GM11168 (cell line): ENCODE results near the gene ZNF701.
"Not testable (repeated sequence)": the region's sequence is repeated elsewhere in the genome, so short reads cannot be mapped to it uniquely, and the experiment has no call there.

Source experiments
- in situ Hi-C: fragments of 300-500 bp; cut with MboI; formaldehyde crosslinking; loops from one replicate; pipeline ENCODE4 v1.12.0; 2022; ENCODE audit warnings: low sequenced_read_pairs; ENCODE audit not compliant: unreplicated experiment

Gene ZNF701

DNA sequence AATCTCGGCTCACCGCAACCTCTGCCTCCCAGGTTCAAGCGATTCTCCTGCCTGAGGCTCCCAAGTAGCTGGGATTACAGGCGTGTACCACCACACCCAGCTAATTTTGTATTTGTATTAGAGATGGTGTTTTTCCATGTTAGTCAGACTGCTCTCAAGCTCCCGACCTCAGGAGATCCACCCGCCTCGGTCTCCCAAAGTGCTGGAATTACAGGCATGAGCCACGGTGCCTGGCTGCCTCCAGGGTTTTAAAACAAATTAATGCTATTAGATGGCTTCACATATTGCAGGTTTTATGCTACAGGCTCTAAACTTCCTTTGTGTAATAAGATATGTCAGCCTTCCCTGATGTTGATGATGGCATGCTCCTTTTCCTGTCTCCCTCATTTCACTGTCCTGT, 8.5 kb upstream of the ZNF701 start:
- in situ Hi-C loops = not testable (repeated sequence)

DNA sequence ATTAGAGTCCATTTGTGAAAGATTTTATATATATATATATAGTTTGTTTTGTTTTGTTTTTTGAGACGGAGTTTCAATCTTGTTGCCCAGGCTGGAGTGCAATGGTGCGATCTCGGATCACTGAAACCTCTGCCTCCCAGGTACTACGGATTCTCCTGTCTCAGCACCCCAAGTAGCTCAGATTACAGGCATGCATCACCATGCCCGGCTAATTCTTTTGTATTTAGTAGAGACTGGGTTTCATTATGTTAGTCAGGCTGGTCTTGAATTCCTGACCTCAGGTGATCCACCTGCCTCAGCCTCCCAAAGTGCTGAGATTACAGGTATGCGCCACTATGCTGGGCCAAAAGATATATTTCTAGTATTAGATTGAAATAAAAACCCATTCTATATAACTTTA, 4.0 kb upstream of the ZNF701 start:
- in situ Hi-C loops = no loop called here

DNA sequence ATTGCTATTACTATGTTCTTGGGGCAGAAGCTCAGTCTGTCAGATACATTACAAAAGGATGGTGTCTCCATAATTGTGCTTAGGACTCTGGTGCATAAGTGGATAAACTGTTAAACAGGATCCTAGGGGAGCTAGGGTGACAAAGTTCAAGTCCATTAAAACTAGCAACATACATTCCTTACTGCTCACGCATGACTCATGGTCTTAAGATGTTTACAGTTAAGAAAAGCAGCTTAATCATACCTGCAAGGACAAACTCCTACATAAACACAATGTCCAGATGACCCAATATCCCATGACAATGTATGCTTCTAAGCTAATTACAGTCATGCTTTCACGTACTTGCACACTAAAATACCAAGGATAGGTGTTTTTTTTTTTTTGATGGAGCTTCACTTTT, 3.5 kb upstream of the ZNF701 start:
- in situ Hi-C loops = no loop called here

DNA sequence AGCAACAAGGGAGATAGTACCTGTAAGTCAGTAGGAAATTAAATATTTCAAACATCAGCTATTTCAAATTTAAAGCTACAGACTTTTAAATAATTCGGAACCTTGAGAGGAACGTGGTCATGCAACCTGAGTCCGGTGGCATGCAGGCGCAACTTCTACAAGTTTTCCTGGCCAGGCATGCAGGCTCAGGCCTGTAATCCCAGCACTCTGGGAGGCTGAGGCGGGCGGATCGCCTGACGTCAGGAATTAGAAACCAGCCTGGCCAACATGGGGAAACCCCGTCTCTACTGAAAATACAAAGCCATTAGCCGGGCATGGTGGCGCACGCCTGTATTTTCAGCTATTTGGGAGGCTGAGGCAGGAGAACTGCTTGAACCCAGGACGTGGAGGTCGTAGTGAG, 2.2 kb upstream of the ZNF701 start:
- in situ Hi-C loops = no loop called here

DNA sequence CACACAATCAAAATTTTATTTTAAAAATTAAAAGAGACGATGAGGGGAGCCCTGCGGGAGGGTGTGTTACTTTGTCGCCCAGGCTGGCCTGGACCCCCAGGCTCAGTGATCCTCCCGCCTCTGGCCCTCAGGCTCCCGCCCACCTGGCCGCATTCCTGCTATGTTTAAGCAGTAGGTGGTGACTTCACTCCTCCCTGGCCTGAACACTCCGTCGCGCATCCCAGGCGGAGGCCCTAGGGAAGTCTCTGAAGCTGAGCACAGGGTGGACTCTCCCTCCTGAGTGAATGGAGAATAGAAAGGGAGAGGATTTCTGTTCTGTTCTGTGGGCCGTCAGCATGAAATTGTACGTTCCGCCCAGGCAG, 468 bp upstream of the ZNF701 start:
- in situ Hi-C loops = not testable (repeated sequence)

DNA sequence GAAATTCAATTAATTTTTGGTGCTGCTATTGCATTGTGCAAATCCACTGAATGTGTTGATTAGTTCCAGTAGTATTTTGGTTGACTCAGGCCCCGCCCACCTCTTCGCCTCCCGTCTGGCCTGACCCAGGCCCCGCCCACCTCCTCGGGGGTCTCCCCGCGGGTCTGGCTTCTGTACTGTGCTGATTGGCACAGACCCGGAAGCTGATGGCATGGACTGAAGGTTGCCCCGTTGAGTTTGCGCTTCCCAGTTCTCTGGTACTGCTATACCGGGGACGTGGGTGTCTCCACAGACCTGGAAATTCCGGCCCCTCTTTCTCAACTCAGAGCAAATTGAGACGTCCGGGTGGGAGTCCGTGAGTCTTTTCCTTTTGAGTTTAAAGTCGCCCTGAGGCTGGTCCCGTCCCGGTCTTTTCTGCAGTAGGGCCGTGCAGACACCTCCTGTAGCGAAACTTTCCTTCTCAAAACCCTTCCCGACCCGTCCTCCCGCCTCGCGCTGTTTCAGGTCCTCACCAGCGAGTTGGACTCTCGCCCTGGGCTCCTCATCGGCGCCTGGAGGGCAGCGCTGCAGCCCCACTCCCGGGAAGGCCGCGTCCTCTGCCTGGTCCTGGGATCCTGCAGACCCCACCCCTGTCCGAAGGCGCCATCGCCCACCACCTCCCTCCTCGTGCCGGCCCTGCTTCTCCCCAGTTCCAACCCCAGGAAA, 14.8 kb downstream of the ZNF701 start:
- in situ Hi-C loops = no loop called here

DNA sequence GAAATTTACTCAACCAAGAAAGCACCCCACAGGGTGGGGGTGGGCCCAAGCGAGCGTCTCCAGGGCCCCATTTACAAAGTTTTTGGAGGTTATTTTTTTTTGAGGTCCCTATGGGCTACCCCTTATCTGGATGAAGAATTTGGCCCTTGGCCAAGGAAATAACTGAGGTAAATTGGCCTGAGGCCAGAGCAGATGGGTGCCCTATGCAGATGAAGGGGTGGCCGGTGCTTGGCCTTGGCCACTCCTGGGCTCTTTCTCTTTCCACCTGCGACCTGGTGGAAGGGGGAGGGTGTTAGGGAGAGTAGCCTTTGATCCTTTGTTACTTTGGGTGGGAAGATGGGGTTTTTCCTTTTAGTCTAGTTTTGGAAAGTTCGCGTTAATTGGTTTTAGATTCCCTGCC, 15.5 kb downstream of the ZNF701 start:
- in situ Hi-C loops = no loop called here

DNA sequence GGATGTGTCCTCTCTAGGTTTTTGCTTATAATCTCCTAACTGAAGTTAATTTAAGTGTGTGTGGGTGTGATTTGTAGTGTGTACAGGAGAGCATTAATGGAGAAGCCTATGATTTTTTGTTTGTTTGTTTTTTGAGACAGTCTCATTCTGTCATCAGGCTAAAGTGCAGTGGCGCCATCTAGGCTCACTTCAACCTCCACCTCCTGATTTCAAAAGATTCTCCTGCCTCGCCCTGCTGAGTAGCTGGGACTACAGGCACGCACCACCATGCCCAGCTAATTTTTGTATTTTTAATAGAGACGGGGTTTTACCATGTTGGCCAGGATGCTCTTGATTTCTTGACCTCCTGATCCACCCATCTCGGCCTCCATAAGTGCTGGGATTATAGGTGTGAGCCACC, 20.6 kb downstream of the ZNF701 start:
- in situ Hi-C loops = no loop called here

DNA sequence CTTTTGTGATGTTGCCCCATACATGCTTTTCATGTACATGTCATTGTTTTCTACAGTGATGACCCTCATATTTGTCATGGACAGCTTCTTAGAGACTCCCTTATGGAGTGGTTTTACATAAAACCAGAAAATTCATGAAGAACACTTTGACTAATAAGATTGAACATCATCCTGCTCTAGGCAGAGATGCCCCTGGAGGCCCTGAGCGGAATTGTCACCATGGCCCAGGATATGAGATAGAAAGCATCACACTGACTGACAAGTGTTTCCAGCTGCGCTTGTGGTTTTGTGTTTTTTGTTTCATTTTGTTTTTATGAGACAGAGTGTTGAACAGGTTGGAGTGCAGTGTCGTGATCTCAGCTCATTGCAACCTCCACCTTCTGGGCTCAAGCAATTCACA, 22.2 kb downstream of the ZNF701 start:
- in situ Hi-C loops = no loop called here

DNA sequence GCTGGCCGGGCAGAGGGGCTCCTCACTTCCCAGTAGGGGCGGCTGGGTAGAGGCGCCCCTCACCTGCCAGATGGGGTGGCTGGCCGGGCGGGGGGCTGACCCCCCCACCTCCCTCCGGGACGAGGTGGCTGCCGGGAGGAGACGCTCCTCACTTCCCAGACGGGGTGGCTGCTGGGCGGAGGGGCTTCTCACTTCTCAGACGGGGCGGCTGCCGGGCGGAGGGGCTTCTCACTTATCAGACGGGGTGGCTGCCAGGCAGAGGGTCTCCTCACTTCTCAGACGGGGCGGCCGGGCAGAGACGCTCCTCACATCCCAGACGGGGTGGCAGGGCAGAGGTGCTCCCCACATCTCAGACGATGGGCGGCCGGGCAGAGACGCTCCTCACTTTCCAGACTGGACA, 23.4 kb downstream of the ZNF701 start:
- in situ Hi-C loops = not testable (repeated sequence)

DNA sequence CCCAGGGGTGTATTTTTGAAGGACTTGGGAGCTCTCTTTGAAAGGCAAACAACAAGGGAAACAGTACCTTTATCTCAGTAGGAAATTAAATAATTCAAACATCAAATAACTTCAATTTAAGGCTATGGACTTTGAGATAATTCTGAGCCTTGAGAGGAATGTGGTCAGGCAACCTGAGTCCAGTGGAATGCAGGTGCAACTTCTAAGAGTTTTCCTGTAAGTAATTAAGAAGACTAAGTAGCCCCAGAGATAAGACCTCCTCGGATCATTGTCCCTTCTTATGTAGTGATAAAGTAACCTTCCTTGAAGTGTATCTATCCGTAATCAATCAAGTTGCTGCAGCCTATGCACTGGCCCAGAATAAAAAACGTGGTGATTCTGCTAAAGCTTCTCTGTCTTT, 29.2 kb downstream of the ZNF701 start:
- in situ Hi-C loops = no loop called here

DNA sequence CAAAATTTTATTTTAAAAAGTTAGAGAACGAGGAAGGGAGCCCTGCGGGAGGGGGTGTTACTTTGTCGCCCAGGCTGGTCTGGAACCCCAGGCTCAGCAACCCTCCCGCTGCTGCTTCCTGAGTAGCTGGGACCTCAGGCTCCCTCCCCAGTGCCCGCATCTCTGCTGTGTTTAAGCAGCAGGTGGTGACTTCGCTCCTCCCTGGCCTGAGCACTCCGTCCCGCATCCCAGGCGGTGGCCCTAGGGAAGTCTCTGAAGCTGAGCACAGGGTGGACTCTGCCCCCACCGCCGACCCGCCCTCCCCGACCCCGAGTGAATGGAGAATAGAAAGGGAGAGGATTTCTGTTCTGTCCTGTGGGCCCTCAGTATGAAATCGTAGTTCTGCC, 30.5 kb downstream of the ZNF701 start:
- in situ Hi-C loops = no loop called here

DNA sequence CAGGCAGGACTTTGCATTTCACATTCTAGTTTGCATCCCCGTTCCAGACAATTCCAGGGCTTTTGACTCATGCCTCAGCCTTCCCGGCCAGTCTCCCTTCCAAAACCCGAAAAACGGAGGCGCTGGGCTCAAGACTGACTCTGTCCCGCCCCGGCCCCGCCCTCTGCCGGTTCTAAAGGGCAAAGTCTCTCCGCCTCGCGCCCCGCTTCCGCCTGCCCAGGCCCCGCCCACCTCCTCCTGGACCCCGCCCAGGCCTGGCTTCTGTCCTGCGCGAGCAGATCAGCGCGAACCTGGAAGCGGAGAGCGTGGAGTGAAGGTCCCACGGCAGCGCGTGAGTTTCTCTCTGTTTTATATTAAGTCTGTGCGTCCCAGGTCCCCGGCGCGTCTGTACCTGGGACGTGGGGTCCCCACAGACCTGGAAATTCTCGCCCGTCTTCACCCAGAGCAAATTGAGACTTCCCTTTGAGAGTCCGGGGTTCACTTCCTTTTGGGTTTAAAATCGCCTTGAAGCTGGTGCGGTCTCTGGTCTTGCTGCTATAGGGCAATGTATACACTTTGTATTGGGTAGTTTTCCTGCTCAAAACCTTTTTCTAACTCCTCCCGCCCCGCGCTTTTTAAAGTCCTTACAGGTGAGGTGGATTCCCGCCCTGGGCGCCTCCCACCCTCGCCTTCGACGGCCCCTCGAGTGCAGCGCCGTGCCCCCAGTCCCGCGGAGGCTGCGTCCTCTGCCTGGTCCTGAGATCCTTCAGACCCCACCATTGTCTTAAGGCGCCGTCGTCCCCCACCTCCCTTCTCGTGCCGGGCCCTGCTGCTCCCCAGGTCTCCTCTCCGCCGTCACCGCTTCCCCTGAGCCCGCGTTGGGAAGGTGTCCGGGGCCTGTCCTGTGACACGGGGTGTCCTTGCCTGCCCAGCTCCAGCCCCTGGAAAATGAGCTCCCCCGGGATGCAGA, 31.2 kb downstream of the ZNF701 start:
- in situ Hi-C loops = no loop called here

DNA sequence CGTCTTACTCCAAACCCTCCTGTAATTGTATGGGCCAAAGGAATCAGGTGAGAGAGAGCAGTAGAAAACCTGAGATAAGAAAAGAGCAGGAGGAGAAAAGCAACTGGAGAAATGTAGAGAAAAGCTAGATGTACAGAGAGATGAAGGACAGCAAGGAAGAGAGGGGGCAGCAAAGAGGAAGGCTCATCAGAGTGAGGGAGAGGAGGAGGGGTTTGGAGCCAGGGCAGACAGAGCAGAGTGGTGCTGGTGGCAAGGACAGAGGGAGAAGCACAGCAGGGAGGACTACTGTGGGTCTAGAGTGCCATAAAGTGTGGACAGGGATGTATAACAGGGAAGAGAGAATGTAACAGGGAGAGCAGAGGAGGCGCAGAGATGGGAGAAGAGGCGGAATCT, 31.9 kb downstream of the ZNF701 start:
- in situ Hi-C loops = not testable (repeated sequence)

DNA sequence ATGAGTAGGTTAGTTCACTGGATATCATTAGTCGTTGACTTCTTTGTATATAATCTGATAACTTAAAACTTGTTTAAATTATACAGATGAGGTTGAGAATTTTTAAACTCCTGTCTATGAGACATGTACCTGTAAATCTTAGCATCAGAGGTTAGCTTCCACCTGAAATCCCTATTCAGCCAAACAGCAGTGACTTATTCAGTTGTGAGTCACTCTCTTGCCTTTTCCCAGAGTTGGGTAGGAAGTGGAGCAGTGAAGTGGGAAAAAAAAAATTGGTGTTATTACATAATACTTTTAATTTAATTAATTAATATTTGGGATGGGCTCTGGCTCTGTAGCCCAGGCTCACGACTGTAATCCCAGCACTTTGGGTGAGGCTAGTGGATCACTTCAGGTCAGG, 32.9 kb downstream of the ZNF701 start:
- in situ Hi-C loops = no loop called here

DNA sequence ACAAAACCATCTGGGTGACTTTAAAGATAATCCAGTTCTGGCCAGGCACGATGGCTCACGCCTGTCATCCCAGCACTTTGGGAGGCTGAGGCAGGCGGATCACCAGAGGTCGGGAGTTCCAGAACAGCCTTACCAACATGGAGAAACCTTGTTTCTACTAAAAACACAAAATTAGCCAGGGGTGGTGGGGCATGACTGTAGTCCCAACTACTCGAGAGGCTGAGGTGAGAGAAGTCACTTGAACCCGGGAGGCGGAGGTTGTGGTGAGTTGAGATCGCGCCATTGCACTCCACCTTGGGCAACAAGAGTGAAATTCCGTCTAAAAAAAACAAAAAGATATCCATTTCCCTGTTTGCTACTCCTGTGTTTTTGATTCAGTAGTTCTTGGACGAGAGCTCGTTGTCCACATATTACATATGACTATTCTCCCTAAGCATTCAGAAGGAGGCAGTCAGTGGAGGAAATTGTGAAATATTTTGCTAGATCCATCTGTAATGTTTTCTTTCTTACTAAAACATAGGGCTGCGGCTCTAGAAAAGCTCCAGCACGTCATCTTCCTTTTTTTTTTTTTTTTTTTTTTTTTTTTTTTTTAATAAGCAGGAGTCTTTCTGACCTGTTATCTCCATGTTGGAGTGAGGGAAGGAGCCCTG, 33.6 kb downstream of the ZNF701 start:
- in situ Hi-C loops = no loop called here

DNA sequence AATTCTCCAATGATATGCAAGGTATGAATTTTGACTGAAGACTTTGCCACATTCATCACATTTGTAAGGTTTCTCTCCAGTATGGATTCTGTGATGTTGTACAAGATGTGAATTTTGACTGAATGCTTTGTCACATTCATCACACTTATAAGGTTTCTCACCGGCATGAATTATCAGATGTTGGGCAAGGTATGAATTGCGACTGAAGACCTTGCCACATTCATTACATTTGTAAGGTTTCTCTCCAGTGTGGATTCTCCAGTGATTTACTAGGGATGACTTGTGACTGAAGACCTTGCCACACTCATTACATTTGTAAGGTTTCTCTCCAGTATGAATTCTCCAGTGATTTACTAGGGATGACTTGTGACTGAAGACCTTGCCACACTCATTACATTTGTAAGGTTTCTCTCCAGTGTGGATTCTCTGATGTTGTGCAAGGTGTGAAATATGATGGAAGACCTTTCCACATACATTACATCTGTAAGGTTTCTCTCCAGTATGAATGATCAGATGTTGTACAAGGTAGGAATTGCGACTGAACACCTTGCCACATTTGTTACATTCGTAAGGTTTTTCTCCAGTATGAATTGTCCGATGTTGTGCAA, 43.3 kb downstream of the ZNF701 start:
- in situ Hi-C loops = no loop called here

DNA sequence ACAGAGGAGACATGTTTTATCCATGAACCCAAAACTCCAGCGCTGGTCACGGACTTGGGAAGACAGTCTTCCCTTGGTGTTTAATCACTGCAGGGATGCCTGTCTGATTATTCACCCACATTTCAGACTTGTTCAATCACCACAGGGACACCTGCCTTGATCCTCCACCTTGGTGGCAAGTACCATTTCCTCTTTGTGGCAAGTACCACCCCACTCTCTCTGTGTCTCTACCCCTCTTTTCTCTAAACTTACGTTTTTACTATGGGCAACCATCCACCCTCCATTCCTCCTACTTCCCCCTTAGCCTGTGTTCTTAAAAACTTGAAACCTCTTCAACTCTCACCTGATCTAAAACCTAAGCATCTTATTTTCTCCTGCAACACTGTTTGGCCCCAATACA, 51.3 kb downstream of the ZNF701 start:
- in situ Hi-C loops = no loop called here

DNA sequence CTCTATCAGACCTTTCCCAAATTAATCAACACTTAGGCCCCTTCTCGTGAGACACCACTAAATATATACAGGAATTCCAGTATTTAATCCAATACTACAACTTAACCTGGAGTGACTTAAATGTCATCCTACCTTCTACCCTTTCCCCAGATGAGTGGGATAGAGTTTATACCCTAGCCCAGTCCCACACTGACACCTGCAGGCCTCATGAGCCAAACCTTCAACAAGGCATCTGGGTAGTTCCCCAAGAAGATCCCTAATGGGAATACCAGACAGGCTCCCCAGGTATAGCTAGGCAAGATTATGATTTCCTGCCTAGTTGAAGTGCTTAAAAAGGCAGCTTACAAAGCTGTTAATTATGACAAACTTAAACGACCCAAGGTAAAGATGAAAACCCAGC, 52.2 kb downstream of the ZNF701 start:
- in situ Hi-C loops = no loop called here

DNA sequence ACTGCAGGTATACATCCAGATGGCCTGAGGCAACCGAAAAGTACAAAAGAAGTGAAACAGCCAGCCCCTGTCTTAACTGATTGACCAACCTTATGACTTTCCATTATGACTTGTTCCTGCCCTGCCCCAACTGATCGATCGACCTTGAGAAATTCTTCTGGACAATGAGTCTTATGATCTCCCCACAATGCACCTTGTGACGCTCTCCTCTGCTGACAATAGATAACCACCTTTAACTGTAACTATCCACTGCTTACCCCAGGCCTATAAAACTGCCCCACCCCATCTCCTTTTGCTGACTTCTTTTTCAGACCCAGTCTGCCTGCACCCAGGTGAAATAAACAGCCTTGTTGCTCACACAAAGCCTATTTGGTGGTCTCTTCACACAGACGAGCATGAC, 56.8 kb downstream of the ZNF701 start:
- in situ Hi-C loops = no loop called here

DNA sequence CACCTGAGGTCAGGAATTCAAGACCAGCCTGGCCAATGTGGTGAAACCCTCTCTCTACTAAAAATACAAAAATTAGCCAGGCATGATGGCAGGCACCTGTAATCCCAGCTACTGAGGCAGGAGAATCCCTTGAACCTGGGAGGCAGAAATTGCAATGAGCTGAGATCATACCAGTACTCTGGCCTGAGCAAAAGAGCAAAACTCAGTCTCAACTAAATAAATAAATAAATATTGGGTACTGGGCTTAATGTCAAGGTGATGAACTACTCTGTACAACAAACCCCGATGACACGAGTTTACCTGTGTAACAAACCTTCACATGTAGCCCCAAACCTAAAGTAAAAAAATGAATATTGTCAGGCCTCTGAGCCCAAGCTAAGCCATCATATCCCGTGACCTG, 57.4 kb downstream of the ZNF701 start:
- in situ Hi-C loops = not testable (repeated sequence)
